ENCODE measurements around the gene ERCC6. TPM values are rescaled to one million over a fixed set of nuclear protein-coding genes. Genes with fewer than 3 reads are reported as not detected.

ERCC6 gene
- total RNA-seq, 1 donor from 2014 or later = 184 TPM

- no peak overlapping the region for H3K4me3 Mint-ChIP-seq (ENCODE audit: unreplicated experiment)
- peaks cover 9% of the 10 kb centered on the region for H3K36me3 Mint-ChIP-seq (ENCODE audit: unreplicated experiment)
- no peaks in the 10 kb centered on the region for H3K27me3 Mint-ChIP-seq (ENCODE audit: unreplicated experiment)
- peaks cover 14% of the 10 kb centered on the region for H3K9me3 Mint-ChIP-seq (ENCODE audit: unreplicated experiment)
- peak overlapping the region; percentile 86 for H3K27ac Mint-ChIP-seq (ENCODE audit: unreplicated experiment)
- no peak for TF ChIP-seq CTCF (IDR thresholded peaks at IDR 0.05)
- no peak for DNase-seq (ENCODE audit: extremely low spot score, unreplicated experiment)
- H3K4me1 Mint-ChIP-seq (ENCODE audit: unreplicated experiment) = peaks cover 60% of the 10 kb centered on the region
Measured at GRCh38 chr10:49550563-49550962, 11.6 kb upstream of the ERCC6 start.

GRCh38 chr10:49549640-49550346, 10.9 kb upstream of the ERCC6 start:
- peaks cover 12% of the 10 kb centered on the region for H3K9me3 Mint-ChIP-seq (ENCODE audit: unreplicated experiment)
- H3K4me1 Mint-ChIP-seq (ENCODE audit: unreplicated experiment) = peaks cover 56% of the 10 kb centered on the region
- no peak for DNase-seq (ENCODE audit: extremely low spot score, unreplicated experiment)
- peaks cover 3% of the 10 kb centered on the region for H3K36me3 Mint-ChIP-seq (ENCODE audit: unreplicated experiment)
- peak overlapping the region; percentile 82 for H3K27ac Mint-ChIP-seq (ENCODE audit: unreplicated experiment)
- no peak overlapping the region for H3K4me3 Mint-ChIP-seq (ENCODE audit: unreplicated experiment)
- H3K27me3 Mint-ChIP-seq (ENCODE audit: unreplicated experiment) = no peaks in the 10 kb centered on the region
- TF ChIP-seq CTCF (IDR thresholded peaks at IDR 0.05) = no peak

GRCh38 chr10:49543604-49544003, 4.7 kb upstream of the ERCC6 start:
- Mint-ChIP-seq H3K9me3 (ENCODE audit: unreplicated experiment) (peaks cover 11% of the 10 kb centered on the region), H3K27me3 (ENCODE audit: unreplicated experiment) (no peaks in the 10 kb centered on the region), H3K27ac (ENCODE audit: unreplicated experiment) (no peak overlapping the region), H3K4me3 (ENCODE audit: unreplicated experiment) (no peak overlapping the region), H3K4me1 (ENCODE audit: unreplicated experiment) (peaks cover 21% of the 10 kb centered on the region), H3K36me3 (ENCODE audit: unreplicated experiment) (peaks cover 3% of the 10 kb centered on the region)
- DNase-seq (ENCODE audit: extremely low spot score, unreplicated experiment) = no peak
- no peak for TF ChIP-seq CTCF (IDR thresholded peaks at IDR 0.05)

GRCh38 chr10:49542353-49542752, 3.4 kb upstream of the ERCC6 start:
- Mint-ChIP-seq H3K27me3 (ENCODE audit: unreplicated experiment) (no peaks in the 10 kb centered on the region), H3K36me3 (ENCODE audit: unreplicated experiment) (peaks cover 3% of the 10 kb centered on the region), H3K9me3 (ENCODE audit: unreplicated experiment) (peaks cover 11% of the 10 kb centered on the region), H3K4me3 (ENCODE audit: unreplicated experiment) (no peak overlapping the region), H3K4me1 (ENCODE audit: unreplicated experiment) (peaks cover 22% of the 10 kb centered on the region), H3K27ac (ENCODE audit: unreplicated experiment) (peak overlapping the region; percentile 14)
- TF ChIP-seq CTCF (IDR thresholded peaks at IDR 0.05) = no peak
- DNase-seq (ENCODE audit: extremely low spot score, unreplicated experiment) = no peak

GRCh38 chr10:49541762-49542161, 2.8 kb upstream of the ERCC6 start:
- TF ChIP-seq CTCF (IDR thresholded peaks at IDR 0.05) = no peak
- H3K9me3 Mint-ChIP-seq (ENCODE audit: unreplicated experiment) = peaks cover 11% of the 10 kb centered on the region
- H3K27ac Mint-ChIP-seq (ENCODE audit: unreplicated experiment) = peak overlapping the region; percentile 14
- H3K4me3 Mint-ChIP-seq (ENCODE audit: unreplicated experiment) = no peak overlapping the region
- no peaks in the 10 kb centered on the region for H3K27me3 Mint-ChIP-seq (ENCODE audit: unreplicated experiment)
- H3K4me1 Mint-ChIP-seq (ENCODE audit: unreplicated experiment) = peaks cover 22% of the 10 kb centered on the region
- peaks cover 4% of the 10 kb centered on the region for H3K36me3 Mint-ChIP-seq (ENCODE audit: unreplicated experiment)
- DNase-seq (ENCODE audit: extremely low spot score, unreplicated experiment) = no peak
